H9 (cell line): ENCODE measurements around the gene MUC22. TPM values are rescaled to one million over a fixed set of nuclear protein-coding genes. Genes with fewer than 3 reads are reported as not detected.

Experiments used
- DNase-seq: peaks from one replicate; pipeline ENCODE4 v3.0.0-alpha.2; 2017
- H2AFZ ChIP-seq: one replicate; pipeline ENCODE4 v1.6.1; 2013; ENCODE audit warnings: mild to moderate bottlenecking, low read length, control low read depth, moderate library complexity
- H2AK5ac ChIP-seq: 2 replicates; pipeline ENCODE4 v1.6.1; 2013; ENCODE audit warnings: low read length, control low read depth, mixed read lengths; ENCODE audit not compliant: insufficient read length
- H2BK120ac ChIP-seq: one replicate; pipeline ENCODE4 v1.6.1; 2013; ENCODE audit warnings: low read depth, mild to moderate bottlenecking, low read length, control low read depth, inconsistent platforms; ENCODE audit not compliant: poor library complexity, severe bottlenecking
- H2BK12ac ChIP-seq: 2 replicates; pipeline ENCODE4 v1.6.1; 2013; ENCODE audit warnings: low read length, control low read depth, mixed read lengths, low read depth; ENCODE audit not compliant: insufficient read length
- H2BK15ac ChIP-seq: 2 replicates; pipeline ENCODE4 v1.6.1; 2013; ENCODE audit warnings: low read depth, low read length, control low read depth
- H2BK20ac ChIP-seq: one replicate; pipeline ENCODE4 v1.6.1; 2013; ENCODE audit warnings: low read depth, mild to moderate bottlenecking, low read length, control low read depth, inconsistent platforms; ENCODE audit not compliant: poor library complexity, severe bottlenecking
- H2BK5ac ChIP-seq: 2 replicates; pipeline ENCODE4 v1.6.1; 2013; ENCODE audit warnings: low read length, control low read depth, mixed read lengths; ENCODE audit not compliant: insufficient read length
- H3K14ac ChIP-seq: 2 replicates; pipeline ENCODE4 v1.6.1; 2013; ENCODE audit warnings: low read length, control low read depth; ENCODE audit not compliant: insufficient read depth
- H3K18ac ChIP-seq: 2 replicates; pipeline ENCODE4 v1.6.1; 2013; ENCODE audit warnings: low read depth, mild to moderate bottlenecking, mixed read lengths, low read length, control low read depth; ENCODE audit not compliant: insufficient read length
- H3K23ac ChIP-seq: 2 replicates; pipeline ENCODE4 v1.6.1; 2013; ENCODE audit warnings: low read length, control low read depth, mixed read lengths, low read depth; ENCODE audit not compliant: insufficient read length
- H3K23me2 ChIP-seq: 2 replicates; pipeline ENCODE4 v1.6.1; 2013; ENCODE audit warnings: low read depth, mild to moderate bottlenecking, mixed read lengths, low read length, control low read depth; ENCODE audit not compliant: insufficient read length, poor library complexity, severe bottlenecking
- H3K27ac ChIP-seq: 2 replicates; pipeline ENCODE4 v1.5.1; 2013; ENCODE audit warnings: low read length, control low read depth, mixed read lengths, low read depth; ENCODE audit not compliant: insufficient read length
- H3K27me3 ChIP-seq: 2 replicates; pipeline ENCODE4 v1.6.1; 2013; ENCODE audit warnings: low read length, control low read depth, inconsistent platforms; ENCODE audit not compliant: insufficient read depth
- H3K4ac ChIP-seq: 2 replicates; pipeline ENCODE4 v1.6.1; 2013; ENCODE audit warnings: low read depth, mild to moderate bottlenecking, control low read depth, inconsistent platforms, low read length, moderate library complexity
- H3K4me1 ChIP-seq: 2 replicates; pipeline ENCODE4 v1.6.1; 2013; ENCODE audit warnings: low read length, control low read depth, inconsistent platforms; ENCODE audit not compliant: insufficient read depth
- H3K4me2 ChIP-seq: 2 replicates; pipeline ENCODE4 v1.6.1; 2013; ENCODE audit warnings: low read length, control low read depth, mixed read lengths; ENCODE audit not compliant: insufficient read length, insufficient read depth
- H3K56ac ChIP-seq: 2 replicates; pipeline ENCODE4 v1.6.1; 2013; ENCODE audit warnings: low read depth, mild to moderate bottlenecking, mixed read lengths, low read length, control low read depth; ENCODE audit not compliant: insufficient read length
- H3K79me1 ChIP-seq: 2 replicates; pipeline ENCODE4 v1.6.1; 2013; ENCODE audit warnings: low read depth, mild to moderate bottlenecking, moderate library complexity, low read length, control low read depth, inconsistent platforms; ENCODE audit not compliant: insufficient read depth, poor library complexity, severe bottlenecking
- H3K79me2 ChIP-seq: 2 replicates; pipeline ENCODE4 v1.6.1; 2013; ENCODE audit warnings: low read length, control low read depth, inconsistent platforms; ENCODE audit not compliant: insufficient read depth
- H3K9ac ChIP-seq: 2 replicates; pipeline ENCODE4 v1.6.1; 2013; ENCODE audit warnings: low read length, control low read depth, mixed read lengths; ENCODE audit not compliant: insufficient read length; ENCODE audit errors: extremely low read depth
- H3K9me3 ChIP-seq: one replicate; pipeline ENCODE4 v1.6.1; 2013; ENCODE audit warnings: low read depth, low read length, inconsistent platforms; ENCODE audit not compliant: control insufficient read depth
- H3T11ph ChIP-seq: one replicate; pipeline ENCODE4 v1.6.1; 2013; ENCODE audit warnings: mild to moderate bottlenecking, low read length, control low read depth, inconsistent platforms
- H4K20me1 ChIP-seq: one replicate; pipeline ENCODE4 v1.6.1; 2013; ENCODE audit not compliant: control insufficient read depth, insufficient read length, insufficient read depth
- H4K5ac ChIP-seq: 2 replicates; pipeline ENCODE4 v1.6.1; 2013; ENCODE audit warnings: low read depth, mild to moderate bottlenecking, mixed read lengths, low read length, control low read depth; ENCODE audit not compliant: insufficient read length
- H4K8ac ChIP-seq: replicated peaks from 2 replicates; pipeline ENCODE4 v1.6.1; 2013; ENCODE audit warnings: low read length, control low read depth, mixed read lengths, low read depth; ENCODE audit not compliant: insufficient read length
- H4K91ac ChIP-seq: 2 replicates; pipeline ENCODE4 v1.6.1; 2013; ENCODE audit warnings: low read depth, mild to moderate bottlenecking, moderate library complexity, mixed read lengths, low read length, control low read depth; ENCODE audit not compliant: insufficient read length
- H3K27ac Mint-ChIP-seq, 3 experiments: 2 replicates in 2 of 3; 3 replicates in 1 of 3; pipeline ENCODE4 v1.8.0; 2020 to 2021; ENCODE audit warnings: mixed read lengths in 3 of 3, mild to moderate bottlenecking in 1 of 3, moderate library complexity in 1 of 3
- H3K27me3 Mint-ChIP-seq: 2 replicates; pipeline ENCODE4 v1.8.0; 2021; ENCODE audit warnings: low read depth, mild to moderate bottlenecking, moderate library complexity, mixed read lengths
- H3K36me3 Mint-ChIP-seq, 3 experiments: 2 replicates in 2 of 3; 3 replicates in 1 of 3; pipeline ENCODE4 v1.8.0; 2020 to 2021; ENCODE audit warnings: low read depth in 3 of 3, mixed read lengths in 3 of 3; ENCODE audit not compliant: insufficient read depth in 1 of 3
- H3K4me1 Mint-ChIP-seq, 2 experiments: 2 replicates each; pipeline ENCODE4 v1.8.0; 2020; ENCODE audit warnings: mixed read lengths in 2 of 2
- H3K4me3 Mint-ChIP-seq, 2 experiments: 2 replicates in 1 of 2; 3 replicates in 1 of 2; pipeline ENCODE4 v1.8.0; 2020 to 2021; ENCODE audit warnings: mild to moderate bottlenecking in 2 of 2, mixed read lengths in 2 of 2, moderate library complexity in 1 of 2
- H3K9me3 Mint-ChIP-seq, 2 experiments: 2 replicates in 1 of 2; 3 replicates in 1 of 2; pipeline ENCODE4 v1.8.0; 2020; ENCODE audit warnings: mild to moderate bottlenecking in 2 of 2, mixed read lengths in 2 of 2, moderate library complexity in 1 of 2
- CTCF ChIP-seq: fragments of 200-600 bp; sonication (generic); conservative IDR thresholded peaks from 3 replicates; pipeline ENCODE4 v1.8.0; 2021; ENCODE audit warnings: antibody characterized with exemption, mild to moderate bottlenecking
- WGBS: extraction: QIAGEN DNeasy Blood & Tissue Kit; methylation state at CpG from one replicate; pipeline ENCODE4 v1.1.7; 2013; ENCODE audit warnings: missing lambda C conversion rate, low lambda C conversion rate, mixed read lengths; ENCODE audit not compliant: insufficient read length; ENCODE audit errors: extremely low coverage; 5-methylcytosine and 5-hydroxymethylcytosine counted together
- total RNA-seq: library from RNA; stranded (reverse); gene quantifications from 2 replicates; pipeline ENCODE4 v1.2.1, GENCODE V29; 2021

MUC22 gene
- total RNA-seq, 1 experiment from 2014 or later, result not detected

DNA sequence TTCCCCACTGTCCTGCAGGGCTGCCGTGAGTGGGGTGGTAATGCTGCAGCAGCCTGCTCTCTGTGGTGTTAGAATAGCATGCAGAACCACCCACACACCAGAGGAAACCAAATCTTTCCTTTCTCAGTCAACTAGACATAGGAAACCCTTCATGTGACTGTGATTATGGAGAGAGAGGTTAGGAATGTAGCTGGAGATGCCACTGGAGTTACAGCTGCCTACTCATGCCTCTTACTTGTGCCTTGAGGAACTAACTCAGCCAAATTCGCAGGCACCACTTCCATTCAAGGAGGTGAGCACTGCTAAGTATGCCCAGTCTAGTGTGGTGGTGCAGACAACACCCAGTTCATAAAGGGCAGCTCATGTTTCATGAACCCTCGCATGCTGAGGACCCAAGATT lies 27.4 kb downstream of the MUC22 start:
- Histone ChIP-seq H2BK15ac (no peak overlapping the region), H4K91ac (no peak overlapping the region), H3K79me1 (no peaks in the 10 kb centered on the region), H4K20me1 (no peaks in the 10 kb centered on the region), H3K23me2 (no peaks in the 10 kb centered on the region), H3K14ac (no peak overlapping the region), H3K4ac (no peak overlapping the region), H4K5ac (no peak overlapping the region), H3K4me1 (no peaks in the 10 kb centered on the region), H2BK20ac (no peak overlapping the region), H3T11ph (no peak overlapping the region), H3K9ac (no peak overlapping the region), H3K56ac (no peak overlapping the region), H3K27me3 (no peaks in the 10 kb centered on the region), H2BK12ac (no peak overlapping the region), H3K4me2 (no peak overlapping the region), H3K18ac (no peak overlapping the region), H3K23ac (no peak overlapping the region), H4K8ac (no peak overlapping the region), H2BK120ac (no peak overlapping the region), H3K9me3 (no peaks in the 10 kb centered on the region), H2BK5ac (no peak overlapping the region), H3K79me2 (no peaks in the 10 kb centered on the region), H3K27ac (no peak overlapping the region), H2AK5ac (no peak overlapping the region), H2AFZ (no peak overlapping the region)
- no CpG with 5 or more reads among the region's 3 CpGs for WGBS
- Mint-ChIP-seq H3K27ac (no peak overlapping the region; a peak in 1 of 7 replicates), H3K27me3 (peaks cover 7% of the 10 kb centered on the region), H3K4me1 (no peaks in the 10 kb centered on the region), H3K4me3 (no peak overlapping the region), H3K9me3 (no peaks in the 10 kb centered on the region; a peak in 1 of 5 replicates), H3K36me3 (no peaks in the 10 kb centered on the region)
- DNase-seq, result no peak
- TF ChIP-seq CTCF, result no peak
